ENCODE data around the gene OST4. TPM values are rescaled to one million over a fixed set of nuclear protein-coding genes. Genes with fewer than 3 reads are reported as not detected.

OST4 gene
- total RNA-seq, 2 experiments from 2014 or later = 334 to 346 TPM

DNA sequence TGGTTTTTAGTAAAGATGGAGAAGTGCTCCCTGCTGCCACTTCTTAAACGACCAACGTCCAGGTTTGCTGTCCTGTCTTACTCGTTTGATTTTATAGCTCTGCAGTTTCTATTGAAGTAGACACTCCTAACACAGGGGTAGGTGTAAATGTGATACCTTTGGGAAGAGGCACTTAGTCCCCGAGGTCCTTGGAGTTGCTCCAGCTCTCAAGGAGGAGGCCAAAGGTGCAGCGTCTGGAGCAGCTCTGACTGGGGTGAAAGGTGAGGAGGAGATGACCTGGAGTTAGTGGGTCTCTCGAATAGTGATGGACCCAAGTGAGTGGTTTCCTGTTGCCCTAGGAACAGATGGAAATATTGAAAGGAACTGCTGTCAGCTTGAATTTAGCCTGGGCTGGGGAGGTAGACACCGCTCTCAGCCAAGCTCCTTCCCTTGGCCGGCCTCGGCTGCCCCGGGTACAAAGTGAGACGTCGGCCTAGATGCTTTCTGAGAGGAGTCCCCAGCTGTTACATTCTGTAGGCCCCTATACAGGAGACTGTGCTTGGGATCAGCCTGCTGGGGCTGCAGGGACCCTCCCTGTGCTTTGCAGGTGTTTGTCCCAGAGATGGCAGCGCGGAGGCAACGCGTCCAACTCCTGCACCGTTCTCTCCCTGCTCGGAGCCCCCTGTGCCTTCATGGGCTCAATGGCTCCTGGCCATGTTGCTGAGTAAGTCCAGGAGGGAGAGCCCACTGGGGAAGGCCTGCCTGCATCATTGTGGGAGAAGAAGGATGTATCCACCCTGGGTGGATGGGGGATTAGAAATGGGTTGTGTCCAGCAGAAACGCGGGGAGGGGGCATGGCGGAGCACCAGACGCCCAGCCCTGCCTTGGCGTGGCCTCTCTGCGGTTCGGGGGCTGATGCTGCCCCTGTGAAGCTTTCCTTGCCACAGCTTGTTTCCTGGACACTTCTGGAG is 20.6 kb upstream of the OST4 start:
- POLR2A ChIA-PET = no interaction called here

DNA sequence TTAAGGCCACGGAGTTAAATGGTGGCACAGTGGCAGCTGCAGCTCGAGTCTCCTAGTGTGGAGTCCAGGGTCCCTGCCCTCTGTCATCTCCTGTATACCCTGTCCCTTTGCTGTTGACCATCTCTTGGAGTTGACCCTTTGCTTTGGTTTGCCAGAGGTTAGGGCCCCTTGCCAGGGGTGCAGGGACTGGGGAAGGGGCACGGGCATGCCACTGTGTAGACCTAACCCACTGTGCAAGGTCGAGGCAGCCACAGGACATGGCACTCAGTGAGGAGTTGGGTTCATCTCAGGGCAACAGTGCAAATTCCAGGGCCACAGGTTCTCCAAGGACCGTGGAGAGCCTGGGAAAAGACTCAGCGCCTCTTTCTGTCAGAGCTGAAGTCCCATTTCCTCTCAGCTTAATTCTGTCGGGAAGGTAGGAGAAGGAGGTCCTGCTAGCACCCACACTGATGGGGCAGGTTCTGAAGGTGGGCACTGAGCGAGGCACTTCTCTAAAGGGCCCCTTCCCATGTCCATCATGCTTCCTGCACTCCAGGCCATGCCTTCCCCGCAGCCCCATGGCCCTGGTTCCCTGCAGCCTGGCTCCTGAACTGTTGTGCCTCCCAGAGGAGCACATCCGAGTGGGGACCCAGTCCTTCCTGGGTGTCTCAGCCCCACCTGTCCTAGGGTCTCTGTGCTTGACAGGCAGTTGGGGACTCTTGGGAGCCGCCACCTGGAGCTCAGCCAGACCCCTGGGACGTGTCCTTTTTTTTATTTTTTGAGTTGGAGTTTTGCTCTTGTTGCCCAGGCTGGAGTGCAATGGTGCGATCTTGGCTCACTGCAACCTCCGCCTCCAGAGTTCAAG is 17.9 kb upstream of the OST4 start:
- DNase-seq (no peak), ATAC-seq (no peak)
- Mint-ChIP-seq H3K27me3 (ENCODE audit: low read depth) (no peaks in the 10 kb centered on the region), H3K4me3 (no peak overlapping the region), H3K27ac (no peak overlapping the region), H3K4me1 (ENCODE audit: low read depth) (peaks cover 40% of the 10 kb centered on the region), H3K9me3 (ENCODE audit: insufficient read depth) (no peaks in the 10 kb centered on the region), H3K36me3 (ENCODE audit: low read depth) (no peaks in the 10 kb centered on the region)
- ChIA-PET CTCF (interaction anchor here (0.9 to 2.9 kb wide), 5 partner anchors 15 to 243 kb away, joined by 3 to 11 read pairs (median 3); no protein-coding TSS in a partner anchor), POLR2A (interaction anchor here (0.9 to 1.0 kb wide), 2 partner anchors 18 to 123 kb away, joined by 3 to 6 read pairs; partner anchors contain the start of genes ATRAID, OST4 and SLC5A6)

More for the DNA sequence above, 20.6 kb upstream of the OST4 start:
- Mint-ChIP-seq H3K4me3 (no peak overlapping the region), H3K9me3 (ENCODE audit: insufficient read depth) (no peaks in the 10 kb centered on the region), H3K27ac (no peak overlapping the region), H3K27me3 (ENCODE audit: low read depth) (no peaks in the 10 kb centered on the region), H3K4me1 (ENCODE audit: low read depth) (peaks cover 37% of the 10 kb centered on the region), H3K36me3 (ENCODE audit: low read depth) (no peaks in the 10 kb centered on the region)
- ATAC-seq (no peak), DNase-seq (no peak)
- CTCF ChIA-PET = interaction anchor here (1.0 to 1.9 kb wide), 2 partner anchors 10 to 188 kb away, joined by 4 read pairs; no protein-coding TSS in a partner anchor

DNA sequence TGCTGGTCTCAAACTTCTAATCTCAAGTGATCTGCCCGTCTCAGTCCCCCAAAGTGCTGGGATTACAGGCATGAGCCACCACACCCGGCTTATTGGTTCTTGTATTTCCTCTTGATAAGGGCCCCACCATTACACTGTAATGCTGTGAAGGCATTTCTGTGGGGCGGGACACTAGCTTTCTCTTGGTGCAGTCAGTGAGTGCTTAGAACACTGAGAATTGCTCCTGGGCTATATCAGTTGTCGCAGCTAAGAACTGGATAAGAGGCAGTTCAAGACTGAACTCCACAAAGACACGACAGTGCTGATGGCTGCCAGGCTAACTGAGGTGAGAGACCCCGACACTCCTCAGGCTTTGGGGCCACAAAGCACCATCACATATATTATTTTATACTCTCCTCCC is 17.2 kb upstream of the OST4 start:
- Mint-ChIP-seq H3K4me1 (ENCODE audit: low read depth) (peaks cover 46% of the 10 kb centered on the region), H3K9me3 (ENCODE audit: insufficient read depth) (no peaks in the 10 kb centered on the region), H3K4me3 (no peak overlapping the region), H3K27ac (no peak overlapping the region), H3K27me3 (ENCODE audit: low read depth) (no peaks in the 10 kb centered on the region), H3K36me3 (ENCODE audit: low read depth) (no peaks in the 10 kb centered on the region)
- CTCF ChIA-PET = interaction anchor here (1.3 to 2.9 kb wide), 8 partner anchors 9 to 242 kb away, joined by 3 to 11 read pairs (median 4); partner anchors contain the start of gene OST4
- no peak for DNase-seq
- no peak for ATAC-seq
- POLR2A ChIA-PET = interaction anchor here (0.9 kb wide), 1 partner anchor 17 kb away, joined by 3 read pairs; the partner anchor contains the start of gene OST4

DNA sequence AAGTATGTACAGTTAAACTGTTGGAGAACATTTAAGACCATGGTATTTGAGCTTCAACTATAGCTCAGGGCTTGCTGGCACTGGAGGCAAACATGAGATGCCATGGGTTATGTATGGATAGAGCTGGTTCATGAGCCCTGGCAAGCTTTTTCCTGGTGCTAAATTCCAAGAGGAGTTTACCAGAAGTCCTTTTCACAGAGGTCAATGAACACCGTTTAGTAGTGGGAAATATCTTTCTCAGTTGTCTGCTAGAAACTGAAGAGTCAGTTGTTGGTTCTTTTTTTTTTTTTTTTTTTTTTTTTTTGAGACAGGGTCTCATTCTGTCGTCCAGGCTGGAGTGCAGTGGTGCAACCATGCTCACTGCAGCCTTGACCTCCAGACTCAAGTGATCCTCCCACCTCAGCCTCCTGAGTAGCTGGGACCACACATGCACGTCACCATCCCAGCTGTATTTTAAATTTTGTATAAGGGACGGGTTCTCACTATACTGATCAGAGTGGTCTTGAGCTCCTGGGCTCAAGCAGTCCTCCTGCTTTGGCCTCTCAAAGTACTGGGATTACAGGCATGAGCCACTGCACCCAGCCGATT is 16.5 kb upstream of the OST4 start:
- H3K4me1 Mint-ChIP-seq (ENCODE audit: low read depth) = peaks cover 49% of the 10 kb centered on the region
- no peak overlapping the region for H3K27ac Mint-ChIP-seq
- peak overlapping the region; percentile 80 for H3K4me3 Mint-ChIP-seq
- H3K27me3 Mint-ChIP-seq (ENCODE audit: low read depth) = no peaks in the 10 kb centered on the region
- POLR2A ChIA-PET = interaction anchor here (1.1 kb wide), 1 partner anchor 37 kb away, joined by 4 read pairs; the partner anchor contains the start of gene AGBL5
- DNase-seq (no peak), ATAC-seq (no peak)
- H3K36me3 Mint-ChIP-seq (ENCODE audit: low read depth) = no peaks in the 10 kb centered on the region
- H3K9me3 Mint-ChIP-seq (ENCODE audit: insufficient read depth) = no peaks in the 10 kb centered on the region
- CTCF ChIA-PET = interaction anchor here (1.2 to 2.9 kb wide), 17 partner anchors 8 to 242 kb away, joined by 3 to 11 read pairs (median 5); partner anchors contain the start of genes OST4 and PREB

DNA sequence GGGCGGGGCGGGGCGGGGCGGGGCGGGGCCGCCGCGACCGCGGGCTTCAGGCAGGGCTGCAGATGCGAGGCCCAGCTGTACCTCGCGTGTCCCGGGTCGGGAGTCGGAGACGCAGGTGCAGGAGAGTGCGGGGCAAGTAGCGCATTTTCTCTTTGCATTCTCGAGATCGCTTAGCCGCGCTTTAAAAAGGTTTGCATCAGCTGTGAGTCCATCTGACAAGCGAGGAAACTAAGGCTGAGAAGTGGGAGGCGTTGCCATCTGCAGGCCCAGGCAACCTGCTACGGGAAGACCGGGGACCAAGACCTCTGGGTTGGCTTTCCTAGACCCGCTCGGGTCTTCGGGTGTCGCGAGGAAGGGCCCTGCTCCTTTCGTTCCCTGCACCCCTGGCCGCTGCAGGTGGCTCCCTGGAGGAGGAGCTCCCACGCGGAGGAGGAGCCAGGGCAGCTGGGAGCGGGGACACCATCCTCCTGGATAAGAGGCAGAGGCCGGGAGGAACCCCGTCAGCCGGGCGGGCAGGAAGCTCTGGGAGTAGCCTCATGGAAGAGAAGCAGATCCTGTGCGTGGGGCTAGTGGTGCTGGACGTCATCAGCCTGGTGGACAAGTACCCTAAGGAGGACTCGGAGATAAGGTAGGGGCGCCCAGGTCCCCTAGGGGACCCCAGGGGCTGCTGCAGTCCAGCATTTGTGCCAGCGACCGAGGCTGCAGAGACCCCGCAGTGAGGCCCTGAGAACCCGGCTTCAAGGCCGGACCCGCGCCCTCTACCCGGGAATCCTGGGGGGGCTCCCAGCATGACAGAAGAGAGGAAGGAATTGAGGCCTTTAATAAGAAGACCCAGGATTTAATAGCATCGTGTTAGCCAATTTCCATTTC is 15.5 kb upstream of the OST4 start, which contains the start of gene KHK:
TSS of gene KHK (plus strand) at position 49 of the 870 bp plus-strand sequence. CDS start at position 537, 488 bp downstream.
- no peaks in the 10 kb centered on the region for H3K27me3 Mint-ChIP-seq (ENCODE audit: low read depth)
- H3K9me3 Mint-ChIP-seq (ENCODE audit: insufficient read depth) = no peaks in the 10 kb centered on the region
- ATAC-seq = peak; percentile 15
- peak within 1 kb of the TSS; percentile 88 for H3K27ac Mint-ChIP-seq
- POLR2A ChIA-PET = interaction anchor here (0.9 to 1.9 kb wide), 4 partner anchors 12 to 36 kb away, joined by 3 to 7 read pairs (median 4); partner anchors contain the start of gene AGBL5
- peak within 1 kb of the TSS; percentile 80 for H3K4me3 Mint-ChIP-seq
- H3K36me3 Mint-ChIP-seq (ENCODE audit: low read depth) = no peaks in the 10 kb centered on the region
- no peak for DNase-seq
- H3K4me1 Mint-ChIP-seq (ENCODE audit: low read depth) = peaks cover 51% of the 10 kb centered on the region
- CTCF ChIA-PET = interaction anchor here (0.8 to 2.9 kb wide), 19 partner anchors 9 to 216 kb away, joined by 3 to 11 read pairs (median 5); partner anchors contain the start of genes ABHD1, OST4 and PREB

DNA sequence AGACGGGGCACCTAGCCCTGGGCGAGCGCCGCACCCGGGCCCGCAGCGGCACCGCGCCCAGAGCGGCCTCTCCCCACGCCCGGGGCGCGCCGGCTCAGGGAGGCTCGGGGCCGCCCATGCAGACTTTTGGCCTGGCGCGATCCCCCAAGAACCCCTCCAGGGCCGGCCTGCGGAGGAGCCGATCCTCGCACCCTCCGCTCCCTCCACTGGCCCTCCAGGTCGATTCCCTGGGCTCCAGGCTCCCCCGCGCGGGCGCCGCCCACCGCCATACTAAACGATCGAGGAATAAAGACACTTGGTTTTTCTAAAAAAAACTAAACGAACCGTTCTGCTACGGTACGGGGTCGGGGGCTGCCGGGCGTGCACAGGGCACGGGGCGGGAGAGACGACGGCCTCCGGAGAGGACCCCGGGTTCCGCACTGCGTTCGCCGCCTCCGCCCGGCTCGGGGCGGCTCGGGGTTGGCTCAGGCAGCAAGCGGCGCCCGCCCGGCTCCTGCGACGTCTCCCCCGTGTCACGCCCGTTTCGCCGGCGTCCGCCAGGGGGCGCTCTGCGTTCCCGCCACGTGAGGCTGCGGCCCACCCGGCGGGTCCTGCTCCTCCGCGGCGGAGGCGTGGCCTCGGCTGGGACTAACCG is 14.8 kb upstream of the OST4 start:
- ATAC-seq = peak; percentile 90
- H3K9me3 Mint-ChIP-seq (ENCODE audit: insufficient read depth) = no peaks in the 10 kb centered on the region
- ChIA-PET CTCF (interaction anchor here (0.8 to 1.7 kb wide), 10 partner anchors 14 to 216 kb away, joined by 3 to 9 read pairs (median 6); partner anchors contain the start of genes ABHD1 and PREB), POLR2A (interaction anchor here (1.0 to 1.9 kb wide), 5 partner anchors 12 to 285 kb away, joined by 3 to 12 read pairs (median 5); partner anchors contain the start of genes OST4 and SNX17)
- peaks cover 59% of the 10 kb centered on the region for H3K4me1 Mint-ChIP-seq (ENCODE audit: low read depth)
- no peaks in the 10 kb centered on the region for H3K36me3 Mint-ChIP-seq (ENCODE audit: low read depth)
- H3K27ac Mint-ChIP-seq = peak overlapping the region; percentile 88
- H3K27me3 Mint-ChIP-seq (ENCODE audit: low read depth) = no peaks in the 10 kb centered on the region
- H3K4me3 Mint-ChIP-seq = peak overlapping the region; percentile 80
- peak; percentile 97 for DNase-seq

DNA sequence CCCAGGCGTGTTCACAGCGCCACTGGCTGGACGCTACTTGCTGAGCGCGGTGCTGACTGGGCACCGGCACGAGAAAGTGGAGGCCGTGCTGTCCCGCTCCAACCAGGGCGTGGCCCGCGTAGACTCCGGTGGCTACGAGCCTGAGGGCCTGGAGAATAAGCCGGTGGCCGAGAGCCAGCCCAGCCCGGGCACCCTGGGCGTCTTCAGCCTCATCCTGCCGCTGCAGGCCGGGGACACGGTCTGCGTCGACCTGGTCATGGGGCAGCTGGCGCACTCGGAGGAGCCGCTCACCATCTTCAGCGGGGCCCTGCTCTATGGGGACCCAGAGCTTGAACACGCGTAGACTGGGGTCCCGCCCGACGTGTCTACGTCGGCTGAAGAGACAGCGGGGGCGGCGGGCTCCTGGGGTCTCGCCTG is 14.2 kb upstream of the OST4 start:
- CTCF ChIA-PET = interaction anchor here (0.9 to 1.7 kb wide), 4 partner anchors 14 to 124 kb away, joined by 3 to 7 read pairs (median 6); partner anchors contain the start of gene OST4
- POLR2A ChIA-PET = interaction anchor here (0.7 to 1.9 kb wide), 6 partner anchors 12 to 375 kb away, joined by 3 to 12 read pairs (median 5); partner anchors contain the start of genes OST4, PREB and SNX17
- peaks cover 64% of the 10 kb centered on the region for H3K4me1 Mint-ChIP-seq (ENCODE audit: low read depth)
- ATAC-seq (peak; percentile 2), DNase-seq (peak; percentile 53)
- peak overlapping the region; percentile 84 for H3K27ac Mint-ChIP-seq
- H3K36me3 Mint-ChIP-seq (ENCODE audit: low read depth) = no peaks in the 10 kb centered on the region
- H3K4me3 Mint-ChIP-seq = peak overlapping the region; percentile 80
- no peaks in the 10 kb centered on the region for H3K27me3 Mint-ChIP-seq (ENCODE audit: low read depth)
- no peaks in the 10 kb centered on the region for H3K9me3 Mint-ChIP-seq (ENCODE audit: insufficient read depth)

DNA sequence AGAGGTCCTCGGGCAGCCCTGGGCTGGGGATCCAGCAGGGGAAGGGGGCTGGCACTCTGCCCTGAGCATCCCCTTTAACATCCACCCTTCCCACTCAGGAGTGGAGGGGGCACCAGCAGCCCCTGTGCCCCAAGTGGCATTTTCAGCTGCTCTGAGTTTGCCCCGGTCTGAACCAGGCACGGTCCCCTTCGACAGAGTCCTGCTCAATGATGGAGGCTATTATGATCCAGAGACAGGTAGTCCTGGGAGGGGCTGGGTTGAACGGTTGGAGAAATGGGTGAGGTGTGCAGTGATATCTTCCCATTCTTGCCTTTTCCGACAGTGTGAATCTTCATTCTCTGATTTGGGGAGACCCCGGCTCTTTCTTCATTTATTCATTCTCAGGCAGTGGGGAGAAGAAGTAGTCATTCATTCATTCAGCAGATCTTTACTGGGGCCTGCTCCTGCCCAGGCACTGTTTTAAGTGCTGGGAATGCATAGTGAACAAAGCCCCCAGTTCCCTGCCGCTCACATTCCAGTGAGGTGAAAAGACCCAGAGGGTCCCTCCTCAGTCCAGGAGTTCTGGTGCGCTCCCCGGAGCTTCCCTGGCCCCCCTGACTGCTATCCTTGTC is 13.7 kb upstream of the OST4 start:
- DNase-seq = no peak
- no peak for ATAC-seq
- Mint-ChIP-seq H3K4me1 (ENCODE audit: low read depth) (peaks cover 67% of the 10 kb centered on the region), H3K27ac (peak overlapping the region; percentile 84), H3K36me3 (ENCODE audit: low read depth) (no peaks in the 10 kb centered on the region), H3K27me3 (ENCODE audit: low read depth) (no peaks in the 10 kb centered on the region), H3K4me3 (peak overlapping the region; percentile 80), H3K9me3 (ENCODE audit: insufficient read depth) (no peaks in the 10 kb centered on the region)
- ChIA-PET POLR2A (interaction anchor here (0.7 to 1.9 kb wide), 6 partner anchors 11 to 375 kb away, joined by 3 to 12 read pairs (median 5); partner anchors contain the start of genes OST4, PREB and SNX17), CTCF (interaction anchor here (0.9 to 1.7 kb wide), 5 partner anchors 14 to 123 kb away, joined by 3 to 8 read pairs (median 6); partner anchors contain the start of genes AGBL5 and OST4)

Data from activated CD8-positive, alpha-beta T cell treated with anti-CD3 and anti-CD28 coated beads, Interleukin-2, amount 10 ng/mL, durations not matched to agents 7 days and 5 days (primary cell).